HCT116 (cell line): ENCODE results near the gene LGR6. TPM values are rescaled to one million over a fixed set of nuclear protein-coding genes. Genes with fewer than 3 reads are reported as not detected.

ENCODE experiments used
- ATAC-seq: fragments of 200-7000 bp; cut with Tn5 transposase; 2 replicates; pipeline ENCODE4 v1.9.1; 2020; ENCODE audit warnings: mild to moderate bottlenecking, moderate library complexity
- BruUV-seq: library from RNA; stranded (reverse); fragments of 400-500 nt; replicated peaks from 2 replicates; lab custom pipeline; 2021; lab: Mats Ljungman, UMichigan
- CTCF ChIA-PET: fragments of 300-600 bp; sonication (Branson Sonifier 250); formaldehyde crosslinking; loops from one replicate; lab custom pipeline; 2021; ENCODE audit warnings: antibody characterized with exemption; lab: Charles Lee
- POLR2A ChIA-PET: fragments of 300-600, 350-600 bp; sonication (Branson Sonifier 250); formaldehyde crosslinking; loops from one replicate; lab custom pipeline; 2021; ENCODE audit warnings: antibody characterized with exemption; lab: Charles Lee
- RAD21 ChIA-PET, 2 experiments: fragments of 300-600 bp; sonication (Branson Sonifier 250); formaldehyde crosslinking; loops; one replicate each; lab custom pipeline; 2023; ENCODE audit warnings: low total read pairs in 2 of 2; ENCODE audit not compliant: uncharacterized antibody in 2 of 2, unreplicated experiment in 2 of 2, low non-redundant PET in 1 of 2; lab: Charles Lee
- DNase-seq: peaks from one replicate; pipeline ENCODE4 v3.0.0-alpha.2; 2010; ENCODE audit warnings: low read depth, low spot score
- H2AFZ ChIP-seq: fragments of 200-600 bp; shearing (Covaris generic), sonication (generic); 2 replicates; pipeline ENCODE4 v1.6.1; 2017; ENCODE audit warnings: low read depth, mixed run types, mixed read lengths, antibody characterized with exemption, low read length; ENCODE audit not compliant: poor library complexity, severe bottlenecking
- H3K27ac ChIP-seq: 2 replicates; pipeline ENCODE4 v1.5.1; 2012; ENCODE audit warnings: low read depth, low read length
- H3K27me3 ChIP-seq: fragments of 200-600 bp; sonication (generic); 2 replicates; pipeline ENCODE4 v1.6.1; 2016; ENCODE audit warnings: mixed run types, low read length, mixed read lengths; ENCODE audit not compliant: insufficient read depth
- H3K36me3 ChIP-seq, 2 experiments: fragments of 200-500 bp in 1 of 2; fragments of 200-600 bp in 1 of 2; sonication (Bioruptor generic) in 1 of 2; sonication (generic) in 1 of 2; 2 replicates each; pipeline versions ENCODE4 v1.5.1 to v1.6.1; 2014 to 2016; ENCODE audit warnings: low read length in 2 of 2, inconsistent platforms in 1 of 2, mixed read lengths in 1 of 2, mixed run types in 1 of 2; ENCODE audit not compliant: insufficient read depth in 2 of 2, control insufficient read depth in 1 of 2
- H3K4me1 ChIP-seq, 2 experiments: fragments of 200-600 bp in 1 of 2; sonication (generic) in 1 of 2; 2 replicates each; pipeline versions ENCODE4 v1.5.1 to v1.6.1; 2012 to 2017; ENCODE audit warnings: low read length in 2 of 2, inconsistent platforms in 1 of 2, mild to moderate bottlenecking in 1 of 2, mixed read lengths in 1 of 2, mixed run types in 1 of 2, moderate library complexity in 1 of 2; ENCODE audit not compliant: insufficient read depth in 2 of 2, control insufficient read depth in 1 of 2
- H3K4me2 ChIP-seq: fragments of 200-600 bp; sonication (generic); 2 replicates; pipeline ENCODE4 v1.6.1; 2017; ENCODE audit warnings: mixed run types, low read length, mixed read lengths
- H3K4me3 ChIP-seq, 2 experiments: fragments of 200-600 bp in 1 of 2; sonication (generic) in 1 of 2; replicated peaks in 1 of 2; 2 replicates each; pipeline ENCODE4 v1.5.1; 2011 to 2016; ENCODE audit warnings: low read length in 2 of 2, control low read depth in 1 of 2, low read depth in 1 of 2, mild to moderate bottlenecking in 1 of 2, mixed read lengths in 1 of 2, mixed run types in 1 of 2
- H3K79me2 ChIP-seq: fragments of 200-600 bp; sonication (generic); 2 replicates; pipeline ENCODE4 v1.6.1; 2017; ENCODE audit warnings: mild to moderate bottlenecking, mixed run types, low read length, moderate library complexity, mixed read lengths; ENCODE audit not compliant: insufficient read depth
- H3K9ac ChIP-seq: fragments of 200-600 bp; sonication (generic); 2 replicates; pipeline ENCODE4 v1.6.1; 2016; ENCODE audit warnings: low read length, mixed read lengths
- H3K9me2 ChIP-seq: fragments of 200-600 bp; sonication (generic), shearing (Covaris generic); 2 replicates; pipeline ENCODE4 v1.6.1; 2017; ENCODE audit warnings: mixed run types, mild to moderate bottlenecking, moderate library complexity; ENCODE audit not compliant: insufficient read depth
- H3K9me3 ChIP-seq, 2 experiments: fragments of 200-500 bp in 1 of 2; fragments of 200-600 bp in 1 of 2; sonication (Bioruptor generic) in 1 of 2; sonication (generic) in 1 of 2; 2 replicates each; pipeline ENCODE4 v1.6.1; 2014 to 2017; ENCODE audit warnings: low read length in 2 of 2, mixed read lengths in 2 of 2, inconsistent platforms in 1 of 2, low read depth in 1 of 2, mild to moderate bottlenecking in 1 of 2, mixed run types in 1 of 2, moderate library complexity in 1 of 2; ENCODE audit not compliant: control insufficient read depth in 1 of 2, insufficient read depth in 1 of 2
- H4K20me1 ChIP-seq: fragments of 200-600 bp; sonication (generic), shearing (Covaris generic); 2 replicates; pipeline ENCODE4 v1.6.1; 2017; ENCODE audit warnings: mixed run types, mild to moderate bottlenecking, moderate library complexity; ENCODE audit not compliant: insufficient read depth
- ATF3 ChIP-seq: IDR thresholded peaks from 2 replicates; pipeline ENCODE4 v1.6.1; 2012
- CBX3 ChIP-seq: IDR thresholded peaks from 2 replicates; pipeline ENCODE4 v1.6.1; 2012; ENCODE audit warnings: low read depth
- CTCF ChIP-seq, 3 experiments: fragments of 200-600 bp in 1 of 3; sonication (generic) in 1 of 3; IDR thresholded peaks in 2 of 3; conservative IDR thresholded peaks in 1 of 3; 2 replicates each; pipeline ENCODE4 v1.5.1; 2012 to 2017; ENCODE audit warnings: low read depth in 2 of 3, low read length in 2 of 3, antibody characterized with exemption in 1 of 3, borderline replicate concordance in 1 of 3, control low read depth in 1 of 3, mild to moderate bottlenecking in 1 of 3, mixed read lengths in 1 of 3, mixed run types in 1 of 3, moderate library complexity in 1 of 3; ENCODE audit not compliant: insufficient read depth in 1 of 3
- ELF1 ChIP-seq: IDR thresholded peaks from 2 replicates; pipeline ENCODE4 v1.6.1; 2012; ENCODE audit warnings: low read depth, borderline replicate concordance
- EZH2phosphoT487 ChIP-seq: fragments of 200-600 bp; IDR thresholded peaks from 2 replicates; pipeline ENCODE4 v1.6.1; 2018; ENCODE audit warnings: antibody characterized with exemption, borderline replicate concordance
- FOSL1 ChIP-seq: IDR thresholded peaks from 2 replicates; pipeline ENCODE4 v1.6.1; 2012; ENCODE audit warnings: low read depth
- MAX ChIP-seq: IDR thresholded peaks from 2 replicates; pipeline ENCODE4 v1.6.1; 2012
- POLR2AphosphoS5 ChIP-seq: IDR thresholded peaks from 2 replicates; pipeline ENCODE4 v1.6.1; 2011; ENCODE audit warnings: mild to moderate bottlenecking, low read depth, low read length, moderate library complexity
- RAD21 ChIP-seq: IDR thresholded peaks from 2 replicates; pipeline ENCODE4 v1.6.1; 2012; ENCODE audit warnings: low read depth, mild to moderate bottlenecking
- REST ChIP-seq: IDR thresholded peaks from 2 replicates; pipeline ENCODE4 v1.6.1; 2012; ENCODE audit warnings: low read depth
- SIN3A ChIP-seq: IDR thresholded peaks from 2 replicates; pipeline ENCODE4 v1.6.1; 2012; ENCODE audit warnings: low read depth
- TCF7L2 ChIP-seq: IDR thresholded peaks from 2 replicates; pipeline ENCODE4 v1.7.0; 2011; ENCODE audit warnings: borderline replicate concordance, inconsistent platforms; ENCODE audit not compliant: insufficient read depth, insufficient read length; ENCODE audit errors: extremely low read depth
- ZBTB33 ChIP-seq: IDR thresholded peaks from 2 replicates; pipeline ENCODE4 v1.6.1; 2011; ENCODE audit warnings: mild to moderate bottlenecking, low read length, moderate library complexity; ENCODE audit not compliant: insufficient replicate concordance; ENCODE audit errors: extremely low read depth
- ZFX ChIP-seq: fragments of 450-650 bp; IDR thresholded peaks from 2 replicates; pipeline ENCODE4 v1.6.1; 2017
- ZNF274 ChIP-seq: fragments of 200-500 bp; sonication (Bioruptor generic); IDR thresholded peaks from 2 replicates; pipeline ENCODE4 v1.6.1; 2014; ENCODE audit warnings: mild to moderate bottlenecking, low read depth, low read length, inconsistent platforms
- intact Hi-C: fragments of 100-400 bp; cut with micrococcal nuclease; formaldehyde crosslinking; loops from 2 replicates; pipeline ENCODE4 v1.10.0; 2022
- total RNA-seq: library from RNA; stranded (reverse); gene quantifications from one replicate; pipeline ENCODE4 v1.2.1, GENCODE V29; 2021; ENCODE audit not compliant: unreplicated experiment

Gene LGR6
- total RNA-seq, 1 experiment from 2014 or later = 0.20 TPM

- H3K79me2 ChIP-seq = no peaks in the 10 kb centered on the region
- H3K4me1 ChIP-seq = peaks cover 5% of the 10 kb centered on the region in 2 experiments; a peak in 3 of 4 replicates
- no peak overlapping the region for H3K4me2 ChIP-seq
- H3K27ac ChIP-seq = no peak overlapping the region
- ATAC-seq = no peak
- no peaks in the 10 kb centered on the region for H4K20me1 ChIP-seq
- no peak overlapping the region for H2AFZ ChIP-seq
- no peak for TF ChIP-seq ATF3
- no peak for TF ChIP-seq ZNF274
- TF ChIP-seq ELF1 = no peak
- no peak for TF ChIP-seq POLR2AphosphoS5
- no peak for TF ChIP-seq ZBTB33
- no peak for TF ChIP-seq ZFX
- TF ChIP-seq FOSL1 = no peak
- no peak for TF ChIP-seq TCF7L2
- TF ChIP-seq SIN3A = no peak
- TF ChIP-seq REST = no peak
- TF ChIP-seq CTCF (IDR thresholded peaks at IDR 0.05 in 2 of 3, conservative IDR thresholded peaks at IDR 0.05 in 1 of 3; ENCODE audit: borderline replicate concordance in 1 of 3, insufficient read depth in 1 of 3, low read depth in 2 of 3, low read length in 2 of 3) = no peak
- TF ChIP-seq EZH2phosphoT487 = no peak
- TF ChIP-seq MAX = no peak
- no peak for TF ChIP-seq CBX3
- no peak for TF ChIP-seq RAD21
- TF ChIP-seq, all 23 proteins: peak for 0
- H3K36me3 ChIP-seq = no peaks in the 10 kb centered on the region
- BruUV-seq = no TSS peak
- intact Hi-C loops = no loop called here
- no peaks in the 10 kb centered on the region for H3K27me3 ChIP-seq
- no peak for DNase-seq
- ChIA-PET CTCF (no interaction called here), POLR2A (no interaction called here), RAD21 (no interaction called here)
- no peak overlapping the region for H3K9ac ChIP-seq
- H3K9me2 ChIP-seq = no peaks in the 10 kb centered on the region
- H3K9me3 ChIP-seq = no peaks in the 10 kb centered on the region
- H3K4me3 ChIP-seq = no peak overlapping the region
These were observed 28.2 kb upstream of the LGR6 start for GRCh38 chr1:202165267-202165941.
